Natural killer cell (primary cell): Measurements from ENCODE around the gene FBXL7. TPM values are rescaled to one million over a fixed set of nuclear protein-coding genes. Genes with fewer than 3 reads are reported as not detected.

Experiments
- ATAC-seq, 3 donors: fragments of 150-1000 bp in 2 of 3; fragments of 200-7000 bp in 1 of 3; cut with Tn5 transposase; 1 replicate in 1 of 3; 2 replicates in 2 of 3; pipeline ENCODE4 v1.10.0; 2021; ENCODE audit warnings: mild to moderate bottlenecking in 2 of 3, moderate library complexity in 2 of 3
- DNase-seq, 2 donors: peaks; one replicate each; pipeline versions ENCODE4 v3.0.0 to v3.0.0-alpha.2; 2013 to 2021; ENCODE audit warnings: mixed read lengths in 1 of 2
- H3K27ac ChIP-seq: one replicate; pipeline ENCODE4 v1.5.1; 2013; ENCODE audit warnings: mild to moderate bottlenecking, low read length
- H3K27me3 ChIP-seq: one replicate; pipeline ENCODE4 v1.6.1; 2013; ENCODE audit warnings: low read length; ENCODE audit not compliant: control insufficient read depth, insufficient read depth
- H3K36me3 ChIP-seq: one replicate; pipeline ENCODE4 v1.6.1; 2013; ENCODE audit warnings: low read length; ENCODE audit not compliant: control insufficient read depth, insufficient read depth
- H3K4me1 ChIP-seq: one replicate; pipeline ENCODE4 v1.6.1; 2013; ENCODE audit warnings: low read length; ENCODE audit not compliant: control insufficient read depth, insufficient read depth
- H3K4me3 ChIP-seq: one replicate; pipeline ENCODE4 v1.5.1; 2013; ENCODE audit warnings: low read length
- H3K9me3 ChIP-seq: one replicate; pipeline ENCODE4 v1.6.1; 2013; ENCODE audit warnings: low read length; ENCODE audit not compliant: control insufficient read depth, insufficient read depth
- H3K27ac Mint-ChIP-seq, 2 donors: one replicate each; pipeline ENCODE4 v1.8.0; 2022; ENCODE audit warnings: mild to moderate bottlenecking in 2 of 2, mixed read lengths in 2 of 2, moderate library complexity in 1 of 2
- H3K27me3 Mint-ChIP-seq, 2 donors: one replicate each; pipeline ENCODE4 v1.8.0; 2022; ENCODE audit warnings: low read depth in 2 of 2, mixed read lengths in 2 of 2
- H3K36me3 Mint-ChIP-seq: one replicate; pipeline ENCODE4 v1.8.0; 2022; ENCODE audit warnings: mixed read lengths
- H3K4me1 Mint-ChIP-seq, 2 donors: one replicate each; pipeline ENCODE4 v1.8.0; 2022; ENCODE audit warnings: mixed read lengths in 2 of 2
- H3K4me3 Mint-ChIP-seq: one replicate; pipeline ENCODE4 v1.8.0; 2022; ENCODE audit warnings: mild to moderate bottlenecking, moderate library complexity, mixed read lengths
- H3K9me3 Mint-ChIP-seq, 2 donors: one replicate each; pipeline ENCODE4 v1.8.0; 2022; ENCODE audit warnings: mixed read lengths in 2 of 2
- WGBS: methylation state at CpG from one replicate; pipeline ENCODE4 v1.1.7; 2013; ENCODE audit warnings: missing lambda C conversion rate; ENCODE audit not compliant: insufficient coverage; 5-methylcytosine and 5-hydroxymethylcytosine counted together
- intact Hi-C: fragments of 100-400 bp; cut with micrococcal nuclease; formaldehyde crosslinking; loops from one replicate; pipeline ENCODE4 v1.14.2; 2022
- total RNA-seq, 4 donors: library from RNA; stranded (reverse); fragments of 120-200 nt in 1 of 4; gene quantifications; one replicate each; pipeline versions ENCODE4 v1.2.3 to v1.2.4, GENCODE V29; 2013 to 2022
- TF ChIP-seq, protein P1 (sequence below): fragments of 200-600 bp; IDR thresholded peaks from one replicate; pipeline ENCODE4 v1.8.0; 2022; ENCODE audit warnings: antibody characterized with exemption

The FBXL7 gene
- total RNA-seq, 3 donors from 2014 or later (not counting 1 experiment from before 2014, with no cell fraction given): not detected

DNA sequence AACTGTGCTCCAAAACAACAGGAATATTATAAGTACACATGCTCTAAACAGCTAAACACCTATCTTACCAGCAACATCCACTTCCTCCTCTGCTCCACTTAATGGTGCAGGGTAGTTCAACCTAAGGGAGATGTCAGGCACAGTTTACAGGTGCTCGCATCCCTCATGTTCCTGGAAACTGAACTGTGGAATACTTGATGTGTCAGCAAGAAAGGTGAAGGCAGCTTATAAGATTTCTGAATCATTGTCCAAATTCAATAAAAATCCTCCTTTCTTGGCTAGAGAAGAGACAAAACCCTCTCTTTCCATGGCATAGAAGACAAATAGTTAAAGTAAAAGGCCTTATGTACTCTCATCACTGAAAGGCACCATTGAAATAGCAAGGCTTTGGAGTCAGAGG, 272.2 kb downstream of the FBXL7 start:
- Histone ChIP-seq H3K9me3 (peaks cover 15% of the 10 kb centered on the region), H3K27ac (no peak overlapping the region), H3K36me3 (no peaks in the 10 kb centered on the region), H3K27me3 (no peaks in the 10 kb centered on the region), H3K4me1 (no peaks in the 10 kb centered on the region), H3K4me3 (no peak overlapping the region)
- Mint-ChIP-seq H3K36me3 (no peaks in the 10 kb centered on the region), H3K9me3 (peaks cover 11 to 18% of the 10 kb centered on the region in 2 donors), H3K27me3 (no peaks in the 10 kb centered on the region), H3K27ac (no peak overlapping the region), H3K4me1 (no peaks in the 10 kb centered on the region), H3K4me3 (no peak overlapping the region)
- TF ChIP-seq, protein P1, sequence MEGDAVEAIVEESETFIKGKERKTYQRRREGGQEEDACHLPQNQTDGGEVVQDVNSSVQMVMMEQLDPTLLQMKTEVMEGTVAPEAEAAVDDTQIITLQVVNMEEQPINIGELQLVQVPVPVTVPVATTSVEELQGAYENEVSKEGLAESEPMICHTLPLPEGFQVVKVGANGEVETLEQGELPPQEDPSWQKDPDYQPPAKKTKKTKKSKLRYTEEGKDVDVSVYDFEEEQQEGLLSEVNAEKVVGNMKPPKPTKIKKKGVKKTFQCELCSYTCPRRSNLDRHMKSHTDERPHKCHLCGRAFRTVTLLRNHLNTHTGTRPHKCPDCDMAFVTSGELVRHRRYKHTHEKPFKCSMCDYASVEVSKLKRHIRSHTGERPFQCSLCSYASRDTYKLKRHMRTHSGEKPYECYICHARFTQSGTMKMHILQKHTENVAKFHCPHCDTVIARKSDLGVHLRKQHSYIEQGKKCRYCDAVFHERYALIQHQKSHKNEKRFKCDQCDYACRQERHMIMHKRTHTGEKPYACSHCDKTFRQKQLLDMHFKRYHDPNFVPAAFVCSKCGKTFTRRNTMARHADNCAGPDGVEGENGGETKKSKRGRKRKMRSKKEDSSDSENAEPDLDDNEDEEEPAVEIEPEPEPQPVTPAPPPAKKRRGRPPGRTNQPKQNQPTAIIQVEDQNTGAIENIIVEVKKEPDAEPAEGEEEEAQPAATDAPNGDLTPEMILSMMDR: no peak
- DNase-seq (no peak), ATAC-seq (no peak)
- intact Hi-C loops: no loop called here
- 100% methylated on average over 1 of the region's 1 CpG for WGBS

DNA sequence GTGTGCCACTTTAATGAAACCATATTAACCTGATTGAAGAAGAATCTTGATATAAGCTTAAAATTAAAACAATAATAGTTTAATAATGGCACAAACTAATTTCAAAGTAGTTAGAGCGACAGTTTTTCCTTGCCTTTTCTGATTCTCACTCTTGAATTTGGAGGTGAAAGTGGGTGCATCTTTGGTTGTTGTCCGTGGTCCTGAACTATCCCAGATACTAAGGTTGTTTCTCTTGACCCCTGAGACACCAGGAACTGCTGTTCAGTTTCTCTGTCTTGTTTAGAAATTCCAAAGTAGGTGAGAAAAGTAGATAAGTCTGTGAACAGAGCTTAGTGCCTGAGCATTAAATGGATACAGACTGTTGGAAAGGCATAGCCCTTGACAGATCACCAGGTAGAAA, 274.7 kb downstream of the FBXL7 start:
- Mint-ChIP-seq H3K27ac (no peak overlapping the region), H3K36me3 (no peaks in the 10 kb centered on the region), H3K4me3 (no peak overlapping the region), H3K27me3 (no peaks in the 10 kb centered on the region), H3K9me3 (peaks cover 13 to 24% of the 10 kb centered on the region in 2 donors), H3K4me1 (no peaks in the 10 kb centered on the region)
- peaks cover 15% of the 10 kb centered on the region for H3K9me3 ChIP-seq
- TF ChIP-seq, protein P1: no peak
- H3K4me1 ChIP-seq: no peaks in the 10 kb centered on the region
- no peaks in the 10 kb centered on the region for H3K36me3 ChIP-seq
- intact Hi-C loops: no loop called here
- H3K27ac ChIP-seq: no peak overlapping the region
- H3K27me3 ChIP-seq: no peaks in the 10 kb centered on the region
- 69% methylated on average over 2 of the region's 2 CpGs for WGBS
- no peak overlapping the region for H3K4me3 ChIP-seq
- no peak for DNase-seq
- ATAC-seq: no peak

DNA sequence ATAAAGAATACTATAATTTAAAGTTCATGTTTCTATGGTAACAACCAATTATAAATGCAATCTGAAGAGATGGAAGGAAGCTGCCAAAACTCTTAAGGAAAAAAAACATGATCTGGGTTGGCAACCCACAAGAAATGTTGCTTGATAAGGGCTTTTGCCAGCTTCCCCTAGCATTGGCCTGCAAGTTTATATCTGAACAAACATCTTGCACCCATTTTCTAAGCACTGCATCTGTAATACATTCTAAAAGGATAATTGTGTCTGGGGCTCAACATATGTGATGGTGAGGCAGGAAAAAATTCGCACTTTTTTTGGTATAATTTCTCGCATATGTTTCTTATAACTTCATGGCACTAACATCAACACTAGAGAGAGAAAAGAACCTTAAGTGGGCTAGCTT, 276.4 kb downstream of the FBXL7 start:
- Mint-ChIP-seq H3K4me1 (no peaks in the 10 kb centered on the region), H3K4me3 (no peak overlapping the region), H3K36me3 (peaks cover 6% of the 10 kb centered on the region), H3K9me3 (peaks cover 14 to 23% of the 10 kb centered on the region in 2 donors), H3K27ac (no peak overlapping the region), H3K27me3 (no peaks in the 10 kb centered on the region)
- ATAC-seq (no peak), DNase-seq (no peak)
- Histone ChIP-seq H3K4me3 (no peak overlapping the region), H3K9me3 (peaks cover 10% of the 10 kb centered on the region), H3K36me3 (no peaks in the 10 kb centered on the region), H3K27ac (no peak overlapping the region), H3K4me1 (no peaks in the 10 kb centered on the region), H3K27me3 (no peaks in the 10 kb centered on the region)
- TF ChIP-seq, protein P1: no peak
- intact Hi-C loops: no loop called here
- no CpG with 5 or more reads among the region's 2 CpGs for WGBS

DNA sequence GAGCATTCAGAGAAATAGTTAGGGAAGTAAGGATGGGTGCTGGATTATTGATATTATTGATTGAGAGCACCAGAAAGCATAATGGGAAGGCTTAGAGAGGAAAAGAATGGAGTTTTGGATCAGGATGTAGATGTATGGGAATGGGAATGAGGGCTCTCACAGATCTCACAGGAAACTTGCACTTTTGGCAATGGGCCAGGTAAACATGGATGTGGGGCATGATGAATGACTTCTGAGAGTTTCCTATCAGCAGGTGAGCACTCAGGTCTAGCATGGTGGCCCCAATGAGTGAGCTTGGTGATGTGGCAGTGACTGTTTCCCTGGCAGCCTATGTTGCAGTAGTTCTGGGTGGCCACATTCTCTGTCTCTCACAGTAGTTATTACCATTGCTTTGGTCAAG, 283.8 kb downstream of the FBXL7 start:
- Mint-ChIP-seq H3K9me3 (peaks cover 10 to 15% of the 10 kb centered on the region in 2 donors), H3K27me3 (no peaks in the 10 kb centered on the region), H3K27ac (no peak overlapping the region), H3K4me1 (no peaks in the 10 kb centered on the region), H3K36me3 (peaks cover 6% of the 10 kb centered on the region), H3K4me3 (no peak overlapping the region)
- no peak overlapping the region for H3K27ac ChIP-seq
- ATAC-seq (no peak), DNase-seq (no peak)
- H3K9me3 ChIP-seq: no peaks in the 10 kb centered on the region
- no peak overlapping the region for H3K4me3 ChIP-seq
- intact Hi-C loops: no loop called here
- TF ChIP-seq, protein P1: no peak
- no peaks in the 10 kb centered on the region for H3K27me3 ChIP-seq
- H3K4me1 ChIP-seq: no peaks in the 10 kb centered on the region
- H3K36me3 ChIP-seq: no peaks in the 10 kb centered on the region
